HCT116 (cell line): Measurements from ENCODE around the gene TIAM2. TPM values are rescaled to one million over a fixed set of nuclear protein-coding genes. Genes with fewer than 3 reads are reported as not detected.

Source experiments
- ATAC-seq: fragments of 200-7000 bp; cut with Tn5 transposase; 2 replicates; pipeline ENCODE4 v1.9.1; 2020; ENCODE audit warnings: mild to moderate bottlenecking, moderate library complexity
- BruUV-seq: library from RNA; stranded (reverse); fragments of 400-500 nt; replicated peaks from 2 replicates; lab custom pipeline; 2021; lab: Mats Ljungman, UMichigan
- CTCF ChIA-PET: fragments of 300-600 bp; sonication (Branson Sonifier 250); formaldehyde crosslinking; loops from one replicate; lab custom pipeline; 2021; ENCODE audit warnings: antibody characterized with exemption; lab: Charles Lee
- POLR2A ChIA-PET: fragments of 300-600, 350-600 bp; sonication (Branson Sonifier 250); formaldehyde crosslinking; loops from one replicate; lab custom pipeline; 2021; ENCODE audit warnings: antibody characterized with exemption; lab: Charles Lee
- RAD21 ChIA-PET, 2 experiments: fragments of 300-600 bp; sonication (Branson Sonifier 250); formaldehyde crosslinking; loops; one replicate each; lab custom pipeline; 2023; ENCODE audit warnings: low total read pairs in 2 of 2; ENCODE audit not compliant: uncharacterized antibody in 2 of 2, unreplicated experiment in 2 of 2, low non-redundant PET in 1 of 2; lab: Charles Lee
- DNase-seq: peaks from one replicate; pipeline ENCODE4 v3.0.0-alpha.2; 2010; ENCODE audit warnings: low read depth, low spot score
- H2AFZ ChIP-seq: fragments of 200-600 bp; shearing (Covaris generic), sonication (generic); 2 replicates; pipeline ENCODE4 v1.6.1; 2017; ENCODE audit warnings: low read depth, mixed run types, mixed read lengths, antibody characterized with exemption, low read length; ENCODE audit not compliant: poor library complexity, severe bottlenecking
- H3K27ac ChIP-seq: 2 replicates; pipeline ENCODE4 v1.5.1; 2012; ENCODE audit warnings: low read depth, low read length
- H3K27me3 ChIP-seq: fragments of 200-600 bp; sonication (generic); 2 replicates; pipeline ENCODE4 v1.6.1; 2016; ENCODE audit warnings: mixed run types, low read length, mixed read lengths; ENCODE audit not compliant: insufficient read depth
- H3K36me3 ChIP-seq, 2 experiments: fragments of 200-500 bp in 1 of 2; fragments of 200-600 bp in 1 of 2; sonication (Bioruptor generic) in 1 of 2; sonication (generic) in 1 of 2; 2 replicates each; pipeline versions ENCODE4 v1.5.1 to v1.6.1; 2014 to 2016; ENCODE audit warnings: low read length in 2 of 2, inconsistent platforms in 1 of 2, mixed read lengths in 1 of 2, mixed run types in 1 of 2; ENCODE audit not compliant: insufficient read depth in 2 of 2, control insufficient read depth in 1 of 2
- H3K4me1 ChIP-seq, 2 experiments: fragments of 200-600 bp in 1 of 2; sonication (generic) in 1 of 2; 2 replicates each; pipeline versions ENCODE4 v1.5.1 to v1.6.1; 2012 to 2017; ENCODE audit warnings: low read length in 2 of 2, inconsistent platforms in 1 of 2, mild to moderate bottlenecking in 1 of 2, mixed read lengths in 1 of 2, mixed run types in 1 of 2, moderate library complexity in 1 of 2; ENCODE audit not compliant: insufficient read depth in 2 of 2, control insufficient read depth in 1 of 2
- H3K4me2 ChIP-seq: fragments of 200-600 bp; sonication (generic); 2 replicates; pipeline ENCODE4 v1.6.1; 2017; ENCODE audit warnings: mixed run types, low read length, mixed read lengths
- H3K4me3 ChIP-seq, 2 experiments: fragments of 200-600 bp in 1 of 2; sonication (generic) in 1 of 2; replicated peaks in 1 of 2; 2 replicates each; pipeline ENCODE4 v1.5.1; 2011 to 2016; ENCODE audit warnings: low read length in 2 of 2, control low read depth in 1 of 2, low read depth in 1 of 2, mild to moderate bottlenecking in 1 of 2, mixed read lengths in 1 of 2, mixed run types in 1 of 2
- H3K79me2 ChIP-seq: fragments of 200-600 bp; sonication (generic); 2 replicates; pipeline ENCODE4 v1.6.1; 2017; ENCODE audit warnings: mild to moderate bottlenecking, mixed run types, low read length, moderate library complexity, mixed read lengths; ENCODE audit not compliant: insufficient read depth
- H3K9ac ChIP-seq: fragments of 200-600 bp; sonication (generic); 2 replicates; pipeline ENCODE4 v1.6.1; 2016; ENCODE audit warnings: low read length, mixed read lengths
- H3K9me2 ChIP-seq: fragments of 200-600 bp; sonication (generic), shearing (Covaris generic); 2 replicates; pipeline ENCODE4 v1.6.1; 2017; ENCODE audit warnings: mixed run types, mild to moderate bottlenecking, moderate library complexity; ENCODE audit not compliant: insufficient read depth
- H3K9me3 ChIP-seq, 2 experiments: fragments of 200-500 bp in 1 of 2; fragments of 200-600 bp in 1 of 2; sonication (Bioruptor generic) in 1 of 2; sonication (generic) in 1 of 2; 2 replicates each; pipeline ENCODE4 v1.6.1; 2014 to 2017; ENCODE audit warnings: low read length in 2 of 2, mixed read lengths in 2 of 2, inconsistent platforms in 1 of 2, low read depth in 1 of 2, mild to moderate bottlenecking in 1 of 2, mixed run types in 1 of 2, moderate library complexity in 1 of 2; ENCODE audit not compliant: control insufficient read depth in 1 of 2, insufficient read depth in 1 of 2
- H4K20me1 ChIP-seq: fragments of 200-600 bp; sonication (generic), shearing (Covaris generic); 2 replicates; pipeline ENCODE4 v1.6.1; 2017; ENCODE audit warnings: mixed run types, mild to moderate bottlenecking, moderate library complexity; ENCODE audit not compliant: insufficient read depth
- CEBPB ChIP-seq: IDR thresholded peaks from 2 replicates; pipeline ENCODE4 v1.6.1; 2012; ENCODE audit warnings: low read depth
- EZH2 ChIP-seq: fragments of 200-600 bp; sonication (generic); IDR thresholded peaks from 2 replicates; pipeline ENCODE4 v1.6.1; 2017; ENCODE audit warnings: antibody characterized with exemption, mixed run types
- EZH2phosphoT487 ChIP-seq: fragments of 200-600 bp; IDR thresholded peaks from 2 replicates; pipeline ENCODE4 v1.6.1; 2018; ENCODE audit warnings: antibody characterized with exemption, borderline replicate concordance
- FOSL1 ChIP-seq: IDR thresholded peaks from 2 replicates; pipeline ENCODE4 v1.6.1; 2012; ENCODE audit warnings: low read depth
- JUND ChIP-seq: IDR thresholded peaks from 2 replicates; pipeline ENCODE4 v1.6.1; 2012
- SIN3A ChIP-seq: IDR thresholded peaks from 2 replicates; pipeline ENCODE4 v1.6.1; 2012; ENCODE audit warnings: low read depth
- SP1 ChIP-seq: IDR thresholded peaks from 2 replicates; pipeline ENCODE4 v1.6.1; 2012; ENCODE audit warnings: low read depth
- SRF ChIP-seq: IDR thresholded peaks from 2 replicates; pipeline ENCODE4 v1.6.1; 2012; ENCODE audit warnings: low read depth
- ZNF274 ChIP-seq: fragments of 200-500 bp; sonication (Bioruptor generic); IDR thresholded peaks from 2 replicates; pipeline ENCODE4 v1.6.1; 2014; ENCODE audit warnings: mild to moderate bottlenecking, low read depth, low read length, inconsistent platforms
- intact Hi-C: fragments of 100-400 bp; cut with micrococcal nuclease; formaldehyde crosslinking; loops from 2 replicates; pipeline ENCODE4 v1.10.0; 2022
- total RNA-seq: library from RNA; stranded (reverse); gene quantifications from one replicate; pipeline ENCODE4 v1.2.1, GENCODE V29; 2021; ENCODE audit not compliant: unreplicated experiment
- TF ChIP-seq, protein P1 (sequence below): IDR thresholded peaks from 2 replicates; pipeline ENCODE4 v1.6.1; 2012
- TF ChIP-seq, protein P2 (sequence below): IDR thresholded peaks from 2 replicates; pipeline ENCODE4 v1.6.1; 2011; ENCODE audit warnings: mild to moderate bottlenecking, low read length, moderate library complexity; ENCODE audit not compliant: insufficient replicate concordance; ENCODE audit errors: extremely low read depth

The TIAM2 gene
- total RNA-seq, 1 experiment from 2014 or later = 9.4 TPM

- POLR2A ChIA-PET = no interaction called here
- H3K36me3 ChIP-seq = no peaks in the 10 kb centered on the region
- no peaks in the 10 kb centered on the region for H3K79me2 ChIP-seq
- ATAC-seq = no peak
- BruUV-seq = no TSS peak
- H4K20me1 ChIP-seq = no peaks in the 10 kb centered on the region
- TF ChIP-seq EZH2 (no peak), EZH2phosphoT487 (no peak), SP1 (no peak), JUND (no peak), ZNF274 (no peak), SRF (no peak), SIN3A (no peak), FOSL1 (no peak), CEBPB (no peak)
- TF ChIP-seq, protein P1, sequence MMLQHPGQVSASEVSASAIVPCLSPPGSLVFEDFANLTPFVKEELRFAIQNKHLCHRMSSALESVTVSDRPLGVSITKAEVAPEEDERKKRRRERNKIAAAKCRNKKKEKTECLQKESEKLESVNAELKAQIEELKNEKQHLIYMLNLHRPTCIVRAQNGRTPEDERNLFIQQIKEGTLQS = no peak
- TF ChIP-seq, protein P2, sequence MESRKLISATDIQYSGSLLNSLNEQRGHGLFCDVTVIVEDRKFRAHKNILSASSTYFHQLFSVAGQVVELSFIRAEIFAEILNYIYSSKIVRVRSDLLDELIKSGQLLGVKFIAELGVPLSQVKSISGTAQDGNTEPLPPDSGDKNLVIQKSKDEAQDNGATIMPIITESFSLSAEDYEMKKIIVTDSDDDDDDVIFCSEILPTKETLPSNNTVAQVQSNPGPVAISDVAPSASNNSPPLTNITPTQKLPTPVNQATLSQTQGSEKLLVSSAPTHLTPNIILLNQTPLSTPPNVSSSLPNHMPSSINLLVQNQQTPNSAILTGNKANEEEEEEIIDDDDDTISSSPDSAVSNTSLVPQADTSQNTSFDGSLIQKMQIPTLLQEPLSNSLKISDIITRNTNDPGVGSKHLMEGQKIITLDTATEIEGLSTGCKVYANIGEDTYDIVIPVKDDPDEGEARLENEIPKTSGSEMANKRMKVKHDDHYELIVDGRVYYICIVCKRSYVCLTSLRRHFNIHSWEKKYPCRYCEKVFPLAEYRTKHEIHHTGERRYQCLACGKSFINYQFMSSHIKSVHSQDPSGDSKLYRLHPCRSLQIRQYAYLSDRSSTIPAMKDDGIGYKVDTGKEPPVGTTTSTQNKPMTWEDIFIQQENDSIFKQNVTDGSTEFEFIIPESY = no peak
- CTCF ChIA-PET = interaction anchor here (0.9 kb wide), 1 partner anchor 10 kb away, joined by 3 read pairs; no protein-coding TSS in a partner anchor
- no peaks in the 10 kb centered on the region for H3K9me3 ChIP-seq
- intact Hi-C loops = no loop called here
- DNase-seq = no peak
- RAD21 ChIA-PET = no interaction called here
- H3K9ac ChIP-seq = no peak overlapping the region
- H3K9me2 ChIP-seq = no peaks in the 10 kb centered on the region
- H3K4me2 ChIP-seq = no peak overlapping the region
- no peak overlapping the region for H2AFZ ChIP-seq
- peaks cover 7 to 10% of the 10 kb centered on the region in 2 experiments for H3K4me1 ChIP-seq
- H3K27ac ChIP-seq = no peak overlapping the region
- no peaks in the 10 kb centered on the region for H3K27me3 ChIP-seq
- no peak overlapping the region for H3K4me3 ChIP-seq
Measured at GRCh38 chr6:155187994-155188706, 193.0 kb downstream of the TIAM2 start.
